IMR-90 (cell line): Measurements from ENCODE around the gene MAU2.

ENCODE experiments used
- CHD1 ChIP-seq: IDR thresholded peaks from 2 replicates; pipeline ENCODE4 v1.6.1; 2012; ENCODE audit warnings: low read depth, low read length, improper control_type of control experiment
- FOS ChIP-seq: fragments of 150-350 bp; IDR thresholded peaks from 2 replicates; pipeline ENCODE4 v1.6.1; 2016; ENCODE audit warnings: low read depth, low read length
- MAZ ChIP-seq: IDR thresholded peaks from 2 replicates; pipeline ENCODE4 v1.6.1; 2012; ENCODE audit warnings: low read depth, mild to moderate bottlenecking, low read length, improper control_type of control experiment, moderate library complexity, borderline replicate concordance
- MXI1 ChIP-seq: IDR thresholded peaks from 2 replicates; pipeline ENCODE4 v1.6.1; 2012; ENCODE audit warnings: low read depth, mild to moderate bottlenecking, low read length, moderate library complexity, borderline replicate concordance
- NFE2L2 ChIP-seq: fragments of 150-350 bp; IDR thresholded peaks from 2 replicates; pipeline ENCODE4 v1.6.1; 2016; ENCODE audit warnings: low read depth, mild to moderate bottlenecking, low read length
- POLR2A ChIP-seq: IDR thresholded peaks from 2 replicates; pipeline ENCODE4 v1.6.1; 2012; ENCODE audit warnings: mild to moderate bottlenecking, low read depth, low read length
- RAD21 ChIP-seq: IDR thresholded peaks from 2 replicates; pipeline ENCODE4 v1.6.1; 2012; ENCODE audit warnings: low read length, improper control_type of control experiment
- RCOR1 ChIP-seq: IDR thresholded peaks from 2 replicates; pipeline ENCODE4 v1.6.1; 2012; ENCODE audit warnings: mild to moderate bottlenecking, low read length, improper control_type of control experiment; ENCODE audit not compliant: insufficient replicate concordance
- RFX5 ChIP-seq: IDR thresholded peaks from 2 replicates; pipeline ENCODE4 v1.8.0; 2012; ENCODE audit warnings: low read depth, mild to moderate bottlenecking, low read length, moderate library complexity
- SMC3 ChIP-seq: fragments of 150-350 bp; IDR thresholded peaks from 2 replicates; pipeline ENCODE4 v1.6.1; 2016; ENCODE audit warnings: low read depth, mild to moderate bottlenecking, antibody characterized with exemption, low read length, moderate library complexity
- USF2 ChIP-seq: fragments of 150-350 bp; IDR thresholded peaks from 2 replicates; pipeline ENCODE4 v1.6.1; 2017; ENCODE audit warnings: mild to moderate bottlenecking, antibody characterized with exemption, low read length, low read depth
- TF ChIP-seq, protein P1 (sequence below): conservative IDR thresholded peaks from 2 replicates; pipeline ENCODE4 v1.5.1; 2012; ENCODE audit warnings: mild to moderate bottlenecking, low read depth, low read length, improper control_type of control experiment

DNA sequence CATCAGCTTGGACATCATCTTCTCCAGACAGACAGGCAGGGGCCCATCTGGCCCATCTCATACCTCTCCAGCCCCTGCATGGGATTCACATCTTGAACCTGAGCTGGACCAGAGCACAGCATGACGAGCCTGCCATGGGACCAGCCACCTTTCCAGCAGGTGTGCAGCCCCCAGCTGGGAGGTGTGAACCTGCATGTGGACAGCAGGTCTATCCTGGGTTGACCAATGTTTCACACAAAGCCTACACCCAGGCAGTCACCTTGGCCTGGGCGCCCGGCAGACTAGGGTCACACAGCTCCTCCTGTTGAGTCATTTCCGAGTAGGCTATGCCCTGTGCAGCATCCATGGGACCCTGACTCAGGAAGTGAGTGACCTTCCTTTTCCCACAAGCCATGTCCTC, 41.4 kb downstream of the MAU2 start:
- TF ChIP-seq SMC3 (no peak), POLR2A (no peak), FOS (no peak), USF2 (no peak), MAZ (no peak), NFE2L2 (no peak), CHD1 (no peak), MXI1 (no peak), RFX5 (no peak), RCOR1 (no peak), RAD21 (no peak)
- TF ChIP-seq, protein P1, sequence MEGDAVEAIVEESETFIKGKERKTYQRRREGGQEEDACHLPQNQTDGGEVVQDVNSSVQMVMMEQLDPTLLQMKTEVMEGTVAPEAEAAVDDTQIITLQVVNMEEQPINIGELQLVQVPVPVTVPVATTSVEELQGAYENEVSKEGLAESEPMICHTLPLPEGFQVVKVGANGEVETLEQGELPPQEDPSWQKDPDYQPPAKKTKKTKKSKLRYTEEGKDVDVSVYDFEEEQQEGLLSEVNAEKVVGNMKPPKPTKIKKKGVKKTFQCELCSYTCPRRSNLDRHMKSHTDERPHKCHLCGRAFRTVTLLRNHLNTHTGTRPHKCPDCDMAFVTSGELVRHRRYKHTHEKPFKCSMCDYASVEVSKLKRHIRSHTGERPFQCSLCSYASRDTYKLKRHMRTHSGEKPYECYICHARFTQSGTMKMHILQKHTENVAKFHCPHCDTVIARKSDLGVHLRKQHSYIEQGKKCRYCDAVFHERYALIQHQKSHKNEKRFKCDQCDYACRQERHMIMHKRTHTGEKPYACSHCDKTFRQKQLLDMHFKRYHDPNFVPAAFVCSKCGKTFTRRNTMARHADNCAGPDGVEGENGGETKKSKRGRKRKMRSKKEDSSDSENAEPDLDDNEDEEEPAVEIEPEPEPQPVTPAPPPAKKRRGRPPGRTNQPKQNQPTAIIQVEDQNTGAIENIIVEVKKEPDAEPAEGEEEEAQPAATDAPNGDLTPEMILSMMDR: no peak
